Measurements from ENCODE around the gene NUMB. TPM values are rescaled to one million over a fixed set of nuclear protein-coding genes. Genes with fewer than 3 reads are reported as not detected.

NUMB gene
- total and polyA plus RNA-seq, 2 experiments from 2014 or later, result 64.8 to 142 TPM

DNA sequence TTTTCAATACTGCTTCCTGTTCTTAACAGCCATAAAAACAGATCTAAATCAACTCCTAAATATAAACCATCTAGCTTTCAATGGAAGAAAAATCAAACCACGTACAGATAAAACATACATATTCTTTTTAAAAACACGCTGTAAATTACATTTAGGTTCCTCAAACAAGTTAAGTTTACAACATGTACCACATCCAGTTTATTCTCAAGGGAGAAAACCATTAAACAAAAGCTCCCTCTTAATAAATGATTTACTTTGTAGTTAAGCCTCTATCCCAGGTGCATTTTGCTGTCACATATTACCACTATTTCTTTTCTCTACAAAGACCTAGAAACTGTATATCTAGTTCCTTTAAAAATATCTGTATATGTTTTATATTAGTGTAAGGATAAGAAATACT lies 3.1 kb downstream of the NUMB start:
- in situ Hi-C loops (cut with MboI), result no loop called here
- WGBS, 2 experiments (ENCODE audit: low coverage in 1 of 2, low lambda C conversion rate in 2 of 2, missing lambda C conversion rate in 2 of 2), result 49 to 51% methylated on average over 2 of the region's 2 CpGs

GRCh38 chr14:73452341-73453186 lies 5.8 kb downstream of the NUMB start:
- in situ Hi-C loops (cut with MboI), result no loop called here
- Histone ChIP-seq H3K9me2 (ENCODE audit: insufficient read depth) (no peaks in the 10 kb centered on the region), H3K4me2 (ENCODE audit: unreplicated experiment) (peak overlapping the region; percentile 66), H3K79me2 (ENCODE audit: insufficient read depth) (peaks cover 100% of the 10 kb centered on the region), H3K4me1 (ENCODE audit: insufficient read depth) (peaks cover 44% of the 10 kb centered on the region), H4K20me1 (ENCODE audit: insufficient read depth) (0 out of 2 replicates have a peak, but pooled peaks cover 22% of the 10 kb centered on the region), H3K27ac (peak overlapping the region; percentile 59), H3K27me3 (replicated peaks; ENCODE audit: insufficient read depth) (no peaks in the 10 kb centered on the region), H3K4me3 (peak overlapping the region; percentile 29; the same call in 1 of the 2 replicates), H3F3A (ENCODE audit: insufficient read depth) (peaks cover 57% of the 10 kb centered on the region), H3K9me3 (ENCODE audit: low read depth) (no peaks in the 10 kb centered on the region), H3K36me3 (ENCODE audit: low read depth) (0 out of 2 replicates have a peak, but pooled peaks cover 7% of the 10 kb centered on the region), H2AFZ (no peak overlapping the region), H3K9ac (no peak overlapping the region)
- no peak for TF ChIP-seq EZH2phosphoT487 (IDR thresholded peaks at IDR 0.05; ENCODE audit: insufficient read depth, low read depth)
- TF ChIP-seq EZH2 (IDR thresholded peaks at IDR 0.05; ENCODE audit: insufficient read depth, poor library complexity, severe bottlenecking), result no peak
- 70% methylated on average over 11 of the region's 11 CpGs for WGBS, 2 experiments (ENCODE audit: low coverage in 1 of 2, low lambda C conversion rate in 2 of 2, missing lambda C conversion rate in 2 of 2)
- peak; percentile 96 for DNase-seq

More for the DNA sequence above, 3.1 kb downstream of the NUMB start:
- 0 out of 2 replicates have a peak, but pooled peaks cover 20% of the 10 kb centered on the region for H4K20me1 ChIP-seq (ENCODE audit: insufficient read depth)
- H3K27me3 ChIP-seq (replicated peaks; ENCODE audit: insufficient read depth), result no peaks in the 10 kb centered on the region
- H3K79me2 ChIP-seq (ENCODE audit: insufficient read depth), result peaks cover 96% of the 10 kb centered on the region
- peak overlapping the region; percentile 97 for H3K4me3 ChIP-seq
- no peaks in the 10 kb centered on the region for H3K36me3 ChIP-seq (ENCODE audit: low read depth)
- H3K9me3 ChIP-seq (ENCODE audit: low read depth), result no peaks in the 10 kb centered on the region
- H3K27ac ChIP-seq, result peak overlapping the region; percentile 87
- no peaks in the 10 kb centered on the region for H3K9me2 ChIP-seq (ENCODE audit: insufficient read depth)
- H3K9ac ChIP-seq, result peak overlapping the region; percentile 95
- no peak overlapping the region for H2AFZ ChIP-seq
- DNase-seq, result no peak
- TF ChIP-seq EZH2phosphoT487 (IDR thresholded peaks at IDR 0.05; ENCODE audit: insufficient read depth, low read depth), result no peak
- TF ChIP-seq EZH2 (IDR thresholded peaks at IDR 0.05; ENCODE audit: insufficient read depth, poor library complexity, severe bottlenecking), result no peak
- H3F3A ChIP-seq (ENCODE audit: insufficient read depth), result peaks cover 66% of the 10 kb centered on the region
- H3K4me1 ChIP-seq (ENCODE audit: insufficient read depth), result peaks cover 56% of the 10 kb centered on the region
- peak overlapping the region; percentile 99 for H3K4me2 ChIP-seq (ENCODE audit: unreplicated experiment)

DNA sequence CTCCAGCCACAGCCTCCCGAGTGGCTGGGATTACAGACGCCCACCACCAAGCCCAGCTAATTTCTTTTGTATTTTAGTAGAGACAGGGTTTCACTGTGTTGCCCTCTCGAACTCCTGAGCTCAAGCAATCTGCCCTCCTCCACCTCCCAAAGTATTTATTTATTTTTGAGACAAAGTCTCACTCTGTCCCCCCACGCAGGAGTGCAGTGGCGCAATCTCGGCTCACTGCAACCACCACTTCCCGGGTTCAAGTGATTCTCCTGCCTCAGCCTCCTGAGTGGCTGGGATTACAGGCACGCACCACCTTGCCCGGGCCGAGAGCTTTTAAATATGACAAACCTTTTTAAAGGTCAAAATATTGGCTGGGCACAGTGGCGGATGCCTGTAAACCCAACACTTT lies 14.6 kb downstream of the NUMB start:
- Histone ChIP-seq H3K27ac (no peak overlapping the region), H3K4me2 (ENCODE audit: unreplicated experiment) (no peak overlapping the region), H2AFZ (no peak overlapping the region), H4K20me1 (ENCODE audit: insufficient read depth) (peaks cover 20% of the 10 kb centered on the region; the same call in 1 of the 2 replicates), H3F3A (ENCODE audit: insufficient read depth) (peaks cover 11% of the 10 kb centered on the region; the same call in 1 of the 2 replicates), H3K79me2 (ENCODE audit: insufficient read depth) (peaks cover 100% of the 10 kb centered on the region), H3K4me3 (no peak overlapping the region), H3K4me1 (ENCODE audit: insufficient read depth) (peaks cover 18% of the 10 kb centered on the region), H3K36me3 (ENCODE audit: low read depth) (0 out of 2 replicates have a peak, but pooled peaks cover 7% of the 10 kb centered on the region), H3K9me3 (ENCODE audit: low read depth) (no peaks in the 10 kb centered on the region), H3K9me2 (ENCODE audit: insufficient read depth) (no peaks in the 10 kb centered on the region), H3K27me3 (replicated peaks; ENCODE audit: insufficient read depth) (no peaks in the 10 kb centered on the region), H3K9ac (no peak overlapping the region)
- no peak for DNase-seq
- in situ Hi-C loops (cut with MboI), result no loop called here
- WGBS, 2 experiments (ENCODE audit: low coverage in 1 of 2, low lambda C conversion rate in 2 of 2, missing lambda C conversion rate in 2 of 2), result 96 to 98% methylated on average over 11 of the region's 11 CpGs
- TF ChIP-seq EZH2phosphoT487 (IDR thresholded peaks at IDR 0.05; ENCODE audit: insufficient read depth, low read depth), result no peak
- TF ChIP-seq EZH2 (IDR thresholded peaks at IDR 0.05; ENCODE audit: insufficient read depth, poor library complexity, severe bottlenecking), result no peak

DNA sequence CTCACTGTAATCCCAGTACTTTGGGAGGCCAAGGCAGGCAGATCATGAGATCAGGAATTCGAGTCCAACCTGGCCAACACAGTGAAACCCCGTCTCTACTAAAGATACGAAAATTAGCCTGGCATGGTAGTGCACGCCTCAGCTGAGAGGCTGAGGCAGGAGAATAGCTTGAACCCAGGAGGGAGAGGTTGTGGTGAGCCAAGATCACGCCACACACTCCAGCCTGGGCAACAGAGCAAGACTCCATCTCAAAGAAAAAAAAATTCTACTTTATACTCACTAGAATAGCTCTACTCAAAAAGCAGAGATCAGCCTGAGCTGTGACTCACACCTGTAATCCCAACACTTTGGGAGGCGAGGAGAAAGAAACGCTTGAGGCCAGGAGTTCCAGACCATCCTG lies 17.1 kb downstream of the NUMB start:
- in situ Hi-C loops (cut with MboI), result no loop called here
- no peak overlapping the region for H3K9ac ChIP-seq
- no peak overlapping the region for H2AFZ ChIP-seq
- H3K4me2 ChIP-seq (ENCODE audit: unreplicated experiment), result no peak overlapping the region
- H3K4me3 ChIP-seq, result no peak overlapping the region
- WGBS, 2 experiments (ENCODE audit: low coverage in 1 of 2, low lambda C conversion rate in 2 of 2, missing lambda C conversion rate in 2 of 2), result 65 to 68% methylated on average over 7 of the region's 7 CpGs
- peaks cover 14% of the 10 kb centered on the region; the same call in 1 of the 2 replicates for H3K4me1 ChIP-seq (ENCODE audit: insufficient read depth)
- no peaks in the 10 kb centered on the region for H3K36me3 ChIP-seq (ENCODE audit: low read depth)
- peaks cover 23% of the 10 kb centered on the region; the same call in 1 of the 2 replicates for H4K20me1 ChIP-seq (ENCODE audit: insufficient read depth)
- peaks cover 23% of the 10 kb centered on the region; the same call in 1 of the 2 replicates for H3F3A ChIP-seq (ENCODE audit: insufficient read depth)
- H3K9me2 ChIP-seq (ENCODE audit: insufficient read depth), result no peaks in the 10 kb centered on the region
- no peak for DNase-seq
- no peak for TF ChIP-seq EZH2phosphoT487 (IDR thresholded peaks at IDR 0.05; ENCODE audit: insufficient read depth, low read depth)
- no peak for TF ChIP-seq EZH2 (IDR thresholded peaks at IDR 0.05; ENCODE audit: insufficient read depth, poor library complexity, severe bottlenecking)
- no peaks in the 10 kb centered on the region for H3K27me3 ChIP-seq (replicated peaks; ENCODE audit: insufficient read depth)
- H3K79me2 ChIP-seq (ENCODE audit: insufficient read depth), result peaks cover 100% of the 10 kb centered on the region
- no peak overlapping the region for H3K27ac ChIP-seq
- no peaks in the 10 kb centered on the region for H3K9me3 ChIP-seq (ENCODE audit: low read depth)

Data from GM23248 (cell line).